DOHH2 (cell line): Measurements from ENCODE around the gene PCNX4.
"Not testable (repeated sequence)": the region's sequence is repeated elsewhere in the genome, so short reads cannot be mapped to it uniquely, and the experiment has no call there.

Experiments used
- H3F3A ChIP-seq: fragments of 200-600 bp; sonication (generic), shearing (Covaris generic); 2 replicates; pipeline ENCODE4 v1.6.0; 2016; ENCODE audit warnings: antibody characterized with exemption, mild to moderate bottlenecking; ENCODE audit not compliant: control insufficient read depth, insufficient read depth
- H3K27ac ChIP-seq: fragments of 200-600 bp; sonication (generic); 2 replicates; pipeline ENCODE4 v1.5.1; 2014; ENCODE audit warnings: low read depth, mild to moderate bottlenecking, low read length, moderate library complexity
- H3K27me3 ChIP-seq: fragments of 200-600 bp; sonication (generic); 2 replicates; pipeline ENCODE4 v1.6.1; 2014; ENCODE audit warnings: mild to moderate bottlenecking, low read length, mixed read lengths; ENCODE audit not compliant: control insufficient read depth
- H3K36me3 ChIP-seq: fragments of 200-600 bp; sonication (generic); 2 replicates; pipeline ENCODE4 v1.6.1; 2014; ENCODE audit warnings: mild to moderate bottlenecking, low read length, moderate library complexity, mixed read lengths; ENCODE audit not compliant: control insufficient read depth
- H3K4me1 ChIP-seq: fragments of 200-600 bp; sonication (generic); 2 replicates; pipeline ENCODE4 v1.6.1; 2014; ENCODE audit warnings: mild to moderate bottlenecking, low read length, mixed read lengths; ENCODE audit not compliant: control insufficient read depth
- H3K4me2 ChIP-seq: fragments of 200-600 bp; sonication (generic); 2 replicates; pipeline ENCODE4 v1.6.0; 2014; ENCODE audit warnings: mild to moderate bottlenecking, low read length, moderate library complexity
- H3K4me3 ChIP-seq: fragments of 200-600 bp; sonication (generic); 2 replicates; pipeline ENCODE4 v1.5.1; 2014; ENCODE audit warnings: mild to moderate bottlenecking, low read length, mixed read lengths
- H3K79me2 ChIP-seq: fragments of 200-600 bp; sonication (generic); 2 replicates; pipeline ENCODE4 v1.6.1; 2014; ENCODE audit warnings: mild to moderate bottlenecking, low read length, mixed read lengths; ENCODE audit not compliant: control insufficient read depth
- H3K9me2 ChIP-seq: fragments of 200-600 bp; sonication (generic); replicated peaks from 2 replicates; pipeline ENCODE4 v1.6.1; 2014; ENCODE audit warnings: mild to moderate bottlenecking, low read length, mixed read lengths; ENCODE audit not compliant: control insufficient read depth
- H3K9me3 ChIP-seq: fragments of 200-600 bp; sonication (generic); 2 replicates; pipeline ENCODE4 v1.6.1; 2014; ENCODE audit warnings: antibody characterized with exemption, low read length, mixed read lengths; ENCODE audit not compliant: control insufficient read depth, insufficient read depth
- H4K20me1 ChIP-seq: fragments of 200-600 bp; sonication (generic); 2 replicates; pipeline ENCODE4 v1.6.0; 2014; ENCODE audit warnings: low read depth, mild to moderate bottlenecking, antibody characterized with exemption, low read length, moderate library complexity; ENCODE audit not compliant: control insufficient read depth, insufficient read depth
- CTCF ChIP-seq: fragments of 200-600 bp; sonication (generic); IDR thresholded peaks from one replicate; pipeline ENCODE4 v1.5.1; 2014; ENCODE audit warnings: antibody characterized with exemption, mild to moderate bottlenecking, low read depth, low read length; ENCODE audit not compliant: poor library complexity, severe bottlenecking
- EZH2phosphoT487 ChIP-seq: fragments of 200-600 bp; sonication (generic); IDR thresholded peaks from 2 replicates; pipeline ENCODE4 v1.6.1; 2017; ENCODE audit warnings: borderline replicate concordance, mild to moderate bottlenecking, antibody characterized with exemption, low read length, moderate library complexity, mixed read lengths

The PCNX4 gene

GRCh38 chr14:60097974-60098373, 6.3 kb downstream of the PCNX4 start:
- Histone ChIP-seq H3K4me3 (no peak overlapping the region), H3K4me2 (no peak overlapping the region), H4K20me1 (no peaks in the 10 kb centered on the region), H3F3A (no peaks in the 10 kb centered on the region), H3K9me3 (no peaks in the 10 kb centered on the region), H3K27me3 (no peaks in the 10 kb centered on the region), H3K9me2 (no peaks in the 10 kb centered on the region), H3K4me1 (peaks cover 29% of the 10 kb centered on the region), H3K27ac (no peak overlapping the region), H3K79me2 (peaks cover 96% of the 10 kb centered on the region), H3K36me3 (peaks cover 34% of the 10 kb centered on the region)
- TF ChIP-seq EZH2phosphoT487: no peak
- TF ChIP-seq CTCF: no peak

GRCh38 chr14:60099855-60100254, 8.1 kb downstream of the PCNX4 start:
- not testable (repeated sequence) for H3K4me3 ChIP-seq, H3F3A ChIP-seq, H3K27ac ChIP-seq, H4K20me1 ChIP-seq, H3K9me3 ChIP-seq, H3K9me2 ChIP-seq, H3K4me2 ChIP-seq, H3K27me3 ChIP-seq
- Histone ChIP-seq H3K4me1 (peaks cover 14% of the 10 kb centered on the region), H3K79me2 (peaks cover 93% of the 10 kb centered on the region), H3K36me3 (peaks cover 24% of the 10 kb centered on the region)

- H3K4me2 ChIP-seq: no peak overlapping the region
- H3K27ac ChIP-seq: no peak overlapping the region
- no peaks in the 10 kb centered on the region for H4K20me1 ChIP-seq
- no peak overlapping the region for H3K4me3 ChIP-seq
- H3F3A ChIP-seq: no peaks in the 10 kb centered on the region
- peaks cover 20% of the 10 kb centered on the region for H3K36me3 ChIP-seq
- 0 out of 2 replicates have a peak, but pooled peaks cover 6% of the 10 kb centered on the region for H3K4me1 ChIP-seq
- H3K79me2 ChIP-seq: peaks cover 91% of the 10 kb centered on the region
- H3K27me3 ChIP-seq: no peaks in the 10 kb centered on the region
- H3K9me3 ChIP-seq: no peaks in the 10 kb centered on the region
- TF ChIP-seq CTCF: no peak
- TF ChIP-seq EZH2phosphoT487: no peak
- no peaks in the 10 kb centered on the region for H3K9me2 ChIP-seq
Observed at GRCh38 chr14:60101786-60102185, 10.1 kb downstream of the PCNX4 start.

GRCh38 chr14:60102389-60102788, 10.7 kb downstream of the PCNX4 start:
- no peak overlapping the region for H3K4me3 ChIP-seq
- H3K79me2 ChIP-seq: peaks cover 84% of the 10 kb centered on the region
- peaks cover 16% of the 10 kb centered on the region for H3K36me3 ChIP-seq

More at GRCh38 chr14:60102389-60102788, 10.7 kb downstream of the PCNX4 start:
- H3K4me2 ChIP-seq: no peak overlapping the region
- H3K4me1 ChIP-seq: 0 out of 2 replicates have a peak, but pooled peaks cover 6% of the 10 kb centered on the region
- H3K27ac ChIP-seq: no peak overlapping the region
- H4K20me1 ChIP-seq: no peaks in the 10 kb centered on the region
- H3F3A ChIP-seq: no peaks in the 10 kb centered on the region
- no peak for TF ChIP-seq EZH2phosphoT487
- no peak for TF ChIP-seq CTCF
- H3K9me3 ChIP-seq: no peaks in the 10 kb centered on the region
- no peaks in the 10 kb centered on the region for H3K27me3 ChIP-seq
- H3K9me2 ChIP-seq: no peaks in the 10 kb centered on the region
